Neural progenitor cell (in vitro differentiated cells): ENCODE results near the gene RTN4R. TPM values are rescaled to one million over a fixed set of nuclear protein-coding genes. Genes with fewer than 3 reads are reported as not detected.

Experiments
- DNase-seq: peaks from one replicate; pipeline ENCODE4 v3.0.0-alpha.2; 2016; ENCODE audit warnings: low spot score
- H2AFZ ChIP-seq: fragments of 200-600 bp; sonication (generic); replicated peaks from 2 replicates; pipeline ENCODE4 v1.6.1; 2016; ENCODE audit warnings: antibody characterized with exemption
- H3F3A ChIP-seq: fragments of 200-600 bp; sonication (generic); 2 replicates; pipeline ENCODE4 v1.6.1; 2016; ENCODE audit warnings: antibody characterized with exemption, low read depth
- H3K27ac ChIP-seq: fragments of 200-600 bp; sonication (generic); 2 replicates; pipeline ENCODE4 v1.5.1; 2016; ENCODE audit warnings: mild to moderate bottlenecking
- H3K27me3 ChIP-seq: fragments of 200-600 bp; sonication (generic); 2 replicates; pipeline ENCODE4 v1.6.1; 2016; ENCODE audit warnings: mild to moderate bottlenecking, moderate library complexity
- H3K36me3 ChIP-seq: fragments of 200-600 bp; sonication (generic); 2 replicates; pipeline ENCODE4 v1.5.1; 2016
- H3K4me1 ChIP-seq: fragments of 200-600 bp; sonication (generic); 2 replicates; pipeline ENCODE4 v1.6.1; 2016; ENCODE audit warnings: mixed run types
- H3K4me2 ChIP-seq: fragments of 200-600 bp; sonication (generic); 2 replicates; pipeline ENCODE4 v1.6.1; 2016
- H3K4me3 ChIP-seq: fragments of 200-600 bp; sonication (generic); 2 replicates; pipeline ENCODE4 v1.5.1; 2016
- H3K79me2 ChIP-seq: fragments of 200-600 bp; sonication (generic); 2 replicates; pipeline ENCODE4 v1.6.1; 2016; ENCODE audit warnings: low read depth
- H3K9ac ChIP-seq: fragments of 200-600 bp; sonication (generic); 2 replicates; pipeline ENCODE4 v1.6.1; 2016
- H3K9me3 ChIP-seq: fragments of 200-600 bp; sonication (generic); 2 replicates; pipeline ENCODE4 v1.5.1; 2016; ENCODE audit warnings: low read depth
- H4K20me1 ChIP-seq: fragments of 200-600 bp; sonication (generic); 2 replicates; pipeline ENCODE4 v1.6.1; 2016; ENCODE audit warnings: low read depth
- H3K27ac Mint-ChIP-seq: 3 replicates; pipeline ENCODE4 v1.8.0; 2021; ENCODE audit warnings: mixed read lengths
- H3K27me3 Mint-ChIP-seq: 2 replicates; pipeline ENCODE4 v1.8.0; 2022; ENCODE audit warnings: low read depth, mild to moderate bottlenecking, inconsistent platforms, moderate library complexity, mixed read lengths; ENCODE audit not compliant: insufficient read depth
- H3K36me3 Mint-ChIP-seq: 3 replicates; pipeline ENCODE4 v1.8.0; 2021; ENCODE audit warnings: mixed read lengths
- H3K4me1 Mint-ChIP-seq: 3 replicates; pipeline ENCODE4 v1.8.0; 2021; ENCODE audit warnings: mixed read lengths
- H3K4me3 Mint-ChIP-seq: 3 replicates; pipeline ENCODE4 v1.8.0; 2021; ENCODE audit warnings: mild to moderate bottlenecking, moderate library complexity, mixed read lengths
- H3K9me3 Mint-ChIP-seq: 3 replicates; pipeline ENCODE4 v1.8.0; 2020; ENCODE audit warnings: mixed read lengths
- EZH2 ChIP-seq: fragments of 200-600 bp; sonication (generic); IDR thresholded peaks from 2 replicates; pipeline ENCODE4 v1.6.1; 2017; ENCODE audit warnings: antibody characterized with exemption, mild to moderate bottlenecking, moderate library complexity
- EZH2phosphoT487 ChIP-seq: fragments of 200-600 bp; sonication (generic); IDR thresholded peaks from 2 replicates; pipeline ENCODE4 v1.6.1; 2017; ENCODE audit warnings: antibody characterized with exemption
- total RNA-seq: library from RNA; depleted of rRNA; stranded (reverse); fragments of >200 nt; gene quantifications from 2 replicates; pipeline ENCODE4 v1.2.3, GENCODE V29; 2015; ENCODE audit warnings: low replicate concordance
- TF ChIP-seq, protein P1 (sequence below): fragments of 200-600 bp; sonication (generic); IDR thresholded peaks from 2 replicates; pipeline ENCODE4 v1.5.1; 2017; ENCODE audit warnings: antibody characterized with exemption, mild to moderate bottlenecking

The RTN4R gene
- total RNA-seq, 1 donor from 2014 or later, result 6.3 TPM

DNA sequence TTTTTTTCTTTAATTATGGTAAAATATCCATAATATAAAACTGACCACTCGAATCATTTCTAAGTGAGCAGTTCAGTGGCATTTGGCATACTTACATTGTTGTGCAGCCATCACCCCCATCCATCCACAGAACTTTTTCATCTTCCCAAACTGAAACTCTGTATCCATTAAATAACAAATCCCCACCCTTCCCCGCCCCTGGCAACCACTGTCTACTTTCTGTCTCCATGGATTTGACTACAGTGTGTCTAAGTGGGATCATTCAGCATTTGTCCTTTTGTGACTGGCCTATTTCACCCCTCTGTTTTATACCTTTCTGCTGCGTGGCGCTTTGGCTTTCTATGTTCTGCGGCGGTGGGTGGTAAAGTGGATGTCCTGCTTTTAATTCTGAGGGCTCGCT, 49.1 kb downstream of the RTN4R start:
- no peaks in the 10 kb centered on the region for H3K9me3 Mint-ChIP-seq
- Histone ChIP-seq H2AFZ (no peak overlapping the region), H3K27ac (no peak overlapping the region), H3K27me3 (no peaks in the 10 kb centered on the region), H3K4me1 (no peaks in the 10 kb centered on the region), H3K4me2 (no peak overlapping the region), H3F3A (no peaks in the 10 kb centered on the region), H3K79me2 (no peaks in the 10 kb centered on the region), H3K36me3 (no peaks in the 10 kb centered on the region), H4K20me1 (no peaks in the 10 kb centered on the region), H3K4me3 (no peak overlapping the region), H3K9me3 (no peaks in the 10 kb centered on the region), H3K9ac (no peak overlapping the region)
- peaks cover 18% of the 10 kb centered on the region for H3K4me1 Mint-ChIP-seq
- peaks cover 4% of the 10 kb centered on the region for H3K27me3 Mint-ChIP-seq
- no peak for DNase-seq
- H3K36me3 Mint-ChIP-seq, result no peaks in the 10 kb centered on the region
- peak overlapping the region; percentile 24 for H3K27ac Mint-ChIP-seq
- H3K4me3 Mint-ChIP-seq, result no peak overlapping the region
- no peak for TF ChIP-seq EZH2phosphoT487
- TF ChIP-seq, protein P1, sequence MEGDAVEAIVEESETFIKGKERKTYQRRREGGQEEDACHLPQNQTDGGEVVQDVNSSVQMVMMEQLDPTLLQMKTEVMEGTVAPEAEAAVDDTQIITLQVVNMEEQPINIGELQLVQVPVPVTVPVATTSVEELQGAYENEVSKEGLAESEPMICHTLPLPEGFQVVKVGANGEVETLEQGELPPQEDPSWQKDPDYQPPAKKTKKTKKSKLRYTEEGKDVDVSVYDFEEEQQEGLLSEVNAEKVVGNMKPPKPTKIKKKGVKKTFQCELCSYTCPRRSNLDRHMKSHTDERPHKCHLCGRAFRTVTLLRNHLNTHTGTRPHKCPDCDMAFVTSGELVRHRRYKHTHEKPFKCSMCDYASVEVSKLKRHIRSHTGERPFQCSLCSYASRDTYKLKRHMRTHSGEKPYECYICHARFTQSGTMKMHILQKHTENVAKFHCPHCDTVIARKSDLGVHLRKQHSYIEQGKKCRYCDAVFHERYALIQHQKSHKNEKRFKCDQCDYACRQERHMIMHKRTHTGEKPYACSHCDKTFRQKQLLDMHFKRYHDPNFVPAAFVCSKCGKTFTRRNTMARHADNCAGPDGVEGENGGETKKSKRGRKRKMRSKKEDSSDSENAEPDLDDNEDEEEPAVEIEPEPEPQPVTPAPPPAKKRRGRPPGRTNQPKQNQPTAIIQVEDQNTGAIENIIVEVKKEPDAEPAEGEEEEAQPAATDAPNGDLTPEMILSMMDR, result no peak
- no peak for TF ChIP-seq EZH2

DNA sequence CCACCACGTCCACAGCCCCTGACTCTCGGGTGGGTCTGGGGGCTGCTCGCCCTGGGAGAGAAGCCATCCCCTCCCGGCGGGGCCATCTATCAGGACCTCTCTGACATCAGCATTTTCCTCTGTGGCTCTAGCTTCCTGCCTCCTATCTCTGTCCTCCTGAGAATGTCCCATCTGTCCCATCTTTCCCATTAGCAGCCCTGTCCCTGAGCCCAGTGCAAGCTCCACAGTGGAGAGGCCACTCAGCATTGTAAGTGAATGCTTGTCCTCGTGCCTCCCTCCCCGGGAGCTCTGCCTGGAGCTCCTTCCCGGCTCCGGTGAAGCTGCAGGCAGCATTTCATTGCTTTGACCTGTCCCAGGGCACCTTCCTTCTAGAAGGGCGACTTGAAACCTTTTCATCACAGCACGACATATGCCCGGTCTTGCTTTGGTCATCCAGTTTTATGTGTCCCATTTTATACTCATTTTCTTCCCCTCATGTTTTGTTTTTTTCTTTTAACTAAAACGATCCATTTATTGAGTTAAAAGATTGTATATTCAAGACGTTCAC, 49.7 kb downstream of the RTN4R start:
- H3K9me3 Mint-ChIP-seq, result no peaks in the 10 kb centered on the region
- TF ChIP-seq, protein P1, result no peak
- TF ChIP-seq EZH2phosphoT487 (no peak), EZH2 (no peak)
- H3K4me1 Mint-ChIP-seq, result peaks cover 17% of the 10 kb centered on the region
- Histone ChIP-seq H3K4me2 (no peak overlapping the region), H3K9me3 (no peaks in the 10 kb centered on the region), H4K20me1 (no peaks in the 10 kb centered on the region), H2AFZ (no peak overlapping the region), H3K9ac (no peak overlapping the region), H3K4me3 (no peak overlapping the region), H3K79me2 (no peaks in the 10 kb centered on the region), H3K36me3 (no peaks in the 10 kb centered on the region), H3K4me1 (no peaks in the 10 kb centered on the region), H3K27ac (no peak overlapping the region), H3K27me3 (no peaks in the 10 kb centered on the region), H3F3A (no peaks in the 10 kb centered on the region)
- no peaks in the 10 kb centered on the region for H3K36me3 Mint-ChIP-seq
- peaks cover 4% of the 10 kb centered on the region for H3K27me3 Mint-ChIP-seq
- no peak overlapping the region for H3K4me3 Mint-ChIP-seq
- H3K27ac Mint-ChIP-seq, result peak overlapping the region; percentile 65
- no peak for DNase-seq

DNA sequence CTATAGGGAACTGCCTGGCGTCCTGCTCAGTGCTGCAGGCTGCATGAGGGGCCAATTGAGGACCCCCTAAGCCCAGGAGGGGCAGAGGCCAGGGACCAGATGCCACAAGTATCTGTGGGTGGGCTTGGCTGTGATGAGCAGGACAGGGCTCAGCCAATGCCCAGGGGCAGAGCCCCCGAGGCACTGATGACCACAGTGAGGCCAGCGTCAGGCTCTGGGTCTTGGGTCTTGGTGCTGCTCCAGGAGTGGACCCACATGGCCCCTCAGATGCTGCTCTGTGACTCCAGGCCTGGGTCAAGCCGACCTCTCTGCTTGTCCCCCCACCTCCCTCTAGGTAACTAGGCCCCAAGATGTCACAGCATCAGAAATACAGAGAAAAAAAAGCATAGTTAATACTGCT, 50.6 kb downstream of the RTN4R start:
- no peaks in the 10 kb centered on the region for H3K36me3 Mint-ChIP-seq
- Histone ChIP-seq H4K20me1 (no peaks in the 10 kb centered on the region), H2AFZ (no peak overlapping the region), H3K27ac (no peak overlapping the region), H3K4me3 (no peak overlapping the region), H3K4me1 (no peaks in the 10 kb centered on the region), H3K9ac (no peak overlapping the region), H3K27me3 (no peaks in the 10 kb centered on the region), H3K9me3 (no peaks in the 10 kb centered on the region), H3F3A (no peaks in the 10 kb centered on the region), H3K36me3 (no peaks in the 10 kb centered on the region), H3K4me2 (no peak overlapping the region), H3K79me2 (no peaks in the 10 kb centered on the region)
- DNase-seq, result no peak
- no peak overlapping the region for H3K4me3 Mint-ChIP-seq
- peaks cover 5% of the 10 kb centered on the region for H3K27me3 Mint-ChIP-seq
- H3K9me3 Mint-ChIP-seq, result no peaks in the 10 kb centered on the region
- no peak overlapping the region for H3K27ac Mint-ChIP-seq
- TF ChIP-seq EZH2phosphoT487, result no peak
- TF ChIP-seq, protein P1, result no peak
- peaks cover 17% of the 10 kb centered on the region for H3K4me1 Mint-ChIP-seq
